HL-60/S4 (cell line): ENCODE measurements around the gene TENT4B.

ENCODE experiments used
- in situ Hi-C: fragments of 300-500 bp; cut with MboI; formaldehyde crosslinking; loops from 2 replicates; pipeline ENCODE4 v1.14.3; 2022; ENCODE audit warnings: low sequenced_read_pairs

The TENT4B gene

GRCh38 chr16:50268352-50268751, 115.2 kb downstream of the TENT4B start:
- in situ Hi-C loops: loop anchor here (10.0 kb wide), 1 partner anchor 46 kb away; no protein-coding TSS in a partner anchor

- in situ Hi-C loops: loop anchor here (10.0 kb wide), 1 partner anchor 46 kb away; no protein-coding TSS in a partner anchor
Measured at GRCh38 chr16:50269061-50269705, 116.1 kb downstream of the TENT4B start.

GRCh38 chr16:50269769-50270509, 116.8 kb downstream of the TENT4B start:
- in situ Hi-C loops: loop anchor here (10.0 kb wide), 1 partner anchor 45 kb away; no protein-coding TSS in a partner anchor

GRCh38 chr16:50270510-50271147, 117.5 kb downstream of the TENT4B start:
- in situ Hi-C loops: no loop called here

GRCh38 chr16:50271148-50272041, 118.3 kb downstream of the TENT4B start:
- in situ Hi-C loops: no loop called here

GRCh38 chr16:50272111-50272571, 119.0 kb downstream of the TENT4B start:
- in situ Hi-C loops: no loop called here

- in situ Hi-C loops: no loop called here
Measured at GRCh38 chr16:50272687-50273381, 119.7 kb downstream of the TENT4B start.

GRCh38 chr16:50273382-50273690, 120.2 kb downstream of the TENT4B start:
- in situ Hi-C loops: no loop called here

- in situ Hi-C loops: no loop called here
Measured at GRCh38 chr16:50273888-50274325, 120.8 kb downstream of the TENT4B start.

GRCh38 chr16:50274326-50275097, 121.4 kb downstream of the TENT4B start:
- in situ Hi-C loops: no loop called here

GRCh38 chr16:50275098-50275415, 122.0 kb downstream of the TENT4B start:
- in situ Hi-C loops: no loop called here

GRCh38 chr16:50275428-50276325, 122.6 kb downstream of the TENT4B start:
- in situ Hi-C loops: no loop called here

- in situ Hi-C loops: no loop called here
Measured at GRCh38 chr16:50276326-50276640, 123.2 kb downstream of the TENT4B start.

GRCh38 chr16:50276801-50277555, 123.9 kb downstream of the TENT4B start:
- in situ Hi-C loops: no loop called here

- in situ Hi-C loops: no loop called here
Measured at GRCh38 chr16:50278251-50278650, 125.1 kb downstream of the TENT4B start.

- in situ Hi-C loops: no loop called here
Measured at GRCh38 chr16:50279504-50279865, 126.4 kb downstream of the TENT4B start.

- in situ Hi-C loops: no loop called here
Measured at GRCh38 chr16:50280932-50281331, 127.8 kb downstream of the TENT4B start.
